ENCODE data around the gene TRIM69. TPM values are rescaled to one million over a fixed set of nuclear protein-coding genes. Genes with fewer than 3 reads are reported as not detected.
"Not testable (repeated sequence)": the region's sequence is repeated elsewhere in the genome, so short reads cannot be mapped to it uniquely, and the experiment has no call there.

TRIM69 gene
- total RNA-seq, 1 donor from 2014 or later = 24.9 TPM

- Mint-ChIP-seq H3K27ac (peak overlapping the region; percentile 99), H3K36me3 (peaks cover 7% of the 10 kb centered on the region), H3K27me3 (no peaks in the 10 kb centered on the region), H3K4me1 (ENCODE audit: unreplicated experiment) (no peaks in the 10 kb centered on the region), H3K9me3 (no peaks in the 10 kb centered on the region), H3K4me3 (peak overlapping the region; percentile 22)
- DNase-seq (ENCODE audit: extremely low spot score, unreplicated experiment) = no peak
- no peak for TF ChIP-seq CTCF (conservative IDR thresholded peaks at IDR 0.05)
Observed at GRCh38 chr15:44726568-44727484, 9.5 kb upstream of the TRIM69 start.

- peaks cover 8% of the 10 kb centered on the region for H3K36me3 Mint-ChIP-seq
- TF ChIP-seq CTCF (conservative IDR thresholded peaks at IDR 0.05) = no peak
Observed at GRCh38 chr15:44727485-44728231, 8.7 kb upstream of the TRIM69 start.

GRCh38 chr15:44728232-44728575 is 8.1 kb upstream of the TRIM69 start:
- peak overlapping the region; percentile 99 for H3K27ac Mint-ChIP-seq
- not testable (repeated sequence) for H3K36me3 Mint-ChIP-seq; DNase-seq (ENCODE audit: extremely low spot score, unreplicated experiment); H3K9me3 Mint-ChIP-seq; H3K4me1 Mint-ChIP-seq (ENCODE audit: unreplicated experiment); H3K27me3 Mint-ChIP-seq
- H3K4me3 Mint-ChIP-seq = peak overlapping the region; percentile 99

More at GRCh38 chr15:44727485-44728231, 8.7 kb upstream of the TRIM69 start:
- H3K9me3 Mint-ChIP-seq = no peaks in the 10 kb centered on the region
- no peaks in the 10 kb centered on the region for H3K4me1 Mint-ChIP-seq (ENCODE audit: unreplicated experiment)
- no peak for DNase-seq (ENCODE audit: extremely low spot score, unreplicated experiment)
- no peaks in the 10 kb centered on the region for H3K27me3 Mint-ChIP-seq
- peak overlapping the region; percentile 22 for H3K4me3 Mint-ChIP-seq
- H3K27ac Mint-ChIP-seq = peak overlapping the region; percentile 99

GRCh38 chr15:44728576-44729407 is 7.5 kb upstream of the TRIM69 start:
- DNase-seq (ENCODE audit: extremely low spot score, unreplicated experiment) = peak; percentile 89
- TF ChIP-seq CTCF (conservative IDR thresholded peaks at IDR 0.05) = no peak
- Mint-ChIP-seq H3K4me3 (peak overlapping the region; percentile 99), H3K9me3 (no peaks in the 10 kb centered on the region), H3K4me1 (ENCODE audit: unreplicated experiment) (no peaks in the 10 kb centered on the region), H3K36me3 (peaks cover 8% of the 10 kb centered on the region), H3K27me3 (no peaks in the 10 kb centered on the region), H3K27ac (peak overlapping the region; percentile 99)

- no peak for DNase-seq (ENCODE audit: extremely low spot score, unreplicated experiment)
- H3K27ac Mint-ChIP-seq = peak overlapping the region; percentile 99
- no peaks in the 10 kb centered on the region for H3K9me3 Mint-ChIP-seq
- no peak for TF ChIP-seq CTCF (conservative IDR thresholded peaks at IDR 0.05)
- H3K4me3 Mint-ChIP-seq = peak overlapping the region; percentile 99
- peaks cover 8% of the 10 kb centered on the region for H3K36me3 Mint-ChIP-seq
- no peaks in the 10 kb centered on the region for H3K27me3 Mint-ChIP-seq
- no peaks in the 10 kb centered on the region for H3K4me1 Mint-ChIP-seq (ENCODE audit: unreplicated experiment)
Observed at GRCh38 chr15:44729408-44730127, 6.8 kb upstream of the TRIM69 start.
